ENCODE measurements around the gene SHISA6.
"Not testable (repeated sequence)": the region's sequence is repeated elsewhere in the genome, so short reads cannot be mapped to it uniquely, and the experiment has no call there.

SHISA6 gene

GRCh38 chr17:11309033-11309432 is 68.0 kb downstream of the SHISA6 start:
- DNase-seq (ENCODE audit: low spot score) = no peak
- TF ChIP-seq CTCF (IDR thresholded peaks at IDR 0.05; ENCODE audit: borderline replicate concordance, control extremely low read depth, extremely low read depth, insufficient read depth, missing control alignments) = no peak
- in situ Hi-C loops (cut with MboI; ENCODE audit: low sequenced_read_pairs, unreplicated experiment) = no loop called here

GRCh38 chr17:11309850-11310249 is 68.8 kb downstream of the SHISA6 start:
- in situ Hi-C loops (cut with MboI; ENCODE audit: low sequenced_read_pairs, unreplicated experiment) = no loop called here

GRCh38 chr17:11316451-11316850 is 75.4 kb downstream of the SHISA6 start:
- DNase-seq (ENCODE audit: low spot score); in situ Hi-C loops (cut with MboI; ENCODE audit: low sequenced_read_pairs, unreplicated experiment): not testable (repeated sequence)

More at GRCh38 chr17:11309850-11310249, 68.8 kb downstream of the SHISA6 start:
- no peak for DNase-seq (ENCODE audit: low spot score)
- TF ChIP-seq CTCF (IDR thresholded peaks at IDR 0.05; ENCODE audit: borderline replicate concordance, control extremely low read depth, extremely low read depth, insufficient read depth, missing control alignments) = no peak

- TF ChIP-seq CTCF (IDR thresholded peaks at IDR 0.05; ENCODE audit: borderline replicate concordance, control extremely low read depth, extremely low read depth, insufficient read depth, missing control alignments) = no peak
- DNase-seq (ENCODE audit: low spot score) = no peak
- in situ Hi-C loops (cut with MboI; ENCODE audit: low sequenced_read_pairs, unreplicated experiment) = no loop called here
These were observed 77.2 kb downstream of the SHISA6 start for GRCh38 chr17:11318207-11318606.

- DNase-seq (ENCODE audit: low spot score) = no peak
- in situ Hi-C loops (cut with MboI; ENCODE audit: low sequenced_read_pairs, unreplicated experiment) = no loop called here
- TF ChIP-seq CTCF (IDR thresholded peaks at IDR 0.05; ENCODE audit: borderline replicate concordance, control extremely low read depth, extremely low read depth, insufficient read depth, missing control alignments) = no peak
These were observed 78.9 kb downstream of the SHISA6 start for GRCh38 chr17:11319894-11320293.

- in situ Hi-C loops (cut with MboI; ENCODE audit: low sequenced_read_pairs, unreplicated experiment) = no loop called here
- no peak for TF ChIP-seq CTCF (IDR thresholded peaks at IDR 0.05; ENCODE audit: borderline replicate concordance, control extremely low read depth, extremely low read depth, insufficient read depth, missing control alignments)
- DNase-seq (ENCODE audit: low spot score) = no peak
These were observed 83.0 kb downstream of the SHISA6 start for GRCh38 chr17:11324021-11324420.

- no peak for DNase-seq (ENCODE audit: low spot score)
- in situ Hi-C loops (cut with MboI; ENCODE audit: low sequenced_read_pairs, unreplicated experiment) = no loop called here
- no peak for TF ChIP-seq CTCF (IDR thresholded peaks at IDR 0.05; ENCODE audit: borderline replicate concordance, control extremely low read depth, extremely low read depth, insufficient read depth, missing control alignments)
These were observed 83.9 kb downstream of the SHISA6 start for GRCh38 chr17:11324846-11325420.

Data from GM13976 (cell line).